GM23338 (cell line): ENCODE results near the gene MINDY3. TPM values are rescaled to one million over a fixed set of nuclear protein-coding genes. Genes with fewer than 3 reads are reported as not detected.
A peak's percentile ranks its signal among the peaks of the same experiment; 100 is the strongest.

ENCODE experiments used
- ATAC-seq: fragments of 200-7000 bp; cut with Tn5 transposase; 3 replicates; pipeline ENCODE4 v1.9.1; 2020
- DNase-seq: peaks from one replicate; pipeline ENCODE4 v3.0.0-alpha.2; 2015; ENCODE audit warnings: low spot score
- H2AFZ ChIP-seq: fragments of 200-600 bp; sonication (generic); 2 replicates; pipeline ENCODE4 v1.8.0; 2016; ENCODE audit warnings: antibody characterized with exemption, mild to moderate bottlenecking, moderate library complexity
- H3F3A ChIP-seq: fragments of 200-600 bp; sonication (generic); replicated peaks from 2 replicates; pipeline ENCODE4 v1.8.0; 2017; ENCODE audit warnings: antibody characterized with exemption, mixed run types, low read depth
- H3K27ac ChIP-seq: fragments of 200-600 bp; sonication (generic); 2 replicates; pipeline ENCODE4 v1.6.1; 2016; ENCODE audit warnings: low read depth
- H3K27me3 ChIP-seq: fragments of 200-600 bp; sonication (generic); 2 replicates; pipeline ENCODE4 v1.8.0; 2016; ENCODE audit warnings: mild to moderate bottlenecking, mixed run types, moderate library complexity; ENCODE audit not compliant: insufficient read depth
- H3K36me3 ChIP-seq: fragments of 200-600 bp; sonication (generic); 2 replicates; pipeline ENCODE4 v1.8.0; 2016; ENCODE audit warnings: mild to moderate bottlenecking; ENCODE audit not compliant: insufficient read depth
- H3K4me1 ChIP-seq: fragments of 200-600 bp; sonication (generic); 2 replicates; pipeline ENCODE4 v1.8.0; 2016; ENCODE audit warnings: mild to moderate bottlenecking, moderate library complexity; ENCODE audit not compliant: insufficient read depth
- H3K4me2 ChIP-seq: fragments of 200-600 bp; sonication (generic); 2 replicates; pipeline ENCODE4 v1.7.1; 2017; ENCODE audit warnings: mixed run types
- H3K4me3 ChIP-seq: fragments of 200-600 bp; sonication (generic); 2 replicates; pipeline ENCODE4 v1.6.1; 2016; ENCODE audit warnings: mixed run types
- H3K79me2 ChIP-seq: fragments of 200-600 bp; sonication (generic); replicated peaks from 2 replicates; pipeline ENCODE4 v1.8.0; 2017; ENCODE audit warnings: mild to moderate bottlenecking; ENCODE audit not compliant: insufficient read depth
- H3K9me2 ChIP-seq: fragments of 200-600 bp; sonication (generic); 2 replicates; pipeline ENCODE4 v1.8.0; 2017; ENCODE audit not compliant: insufficient read depth
- H4K20me1 ChIP-seq: fragments of 200-600 bp; sonication (generic); replicated peaks from 2 replicates; pipeline ENCODE4 v1.8.0; 2017; ENCODE audit warnings: mild to moderate bottlenecking; ENCODE audit not compliant: insufficient read depth
- H3K27ac Mint-ChIP-seq: 2 replicates; pipeline ENCODE4 v1.8.0; 2020; ENCODE audit warnings: inconsistent platforms, mild to moderate bottlenecking, moderate library complexity, mixed read lengths
- H3K27me3 Mint-ChIP-seq: 3 replicates; pipeline ENCODE4 v1.8.0; 2022; ENCODE audit warnings: low read depth, mild to moderate bottlenecking, moderate library complexity, mixed read lengths, inconsistent platforms; ENCODE audit not compliant: insufficient read depth, poor library complexity
- H3K36me3 Mint-ChIP-seq: 3 replicates; pipeline ENCODE4 v1.8.0; 2021; ENCODE audit warnings: low read depth, mild to moderate bottlenecking, inconsistent platforms, moderate library complexity, mixed read lengths
- H3K4me1 Mint-ChIP-seq: 3 replicates; pipeline ENCODE4 v1.8.0; 2020; ENCODE audit warnings: mild to moderate bottlenecking, inconsistent platforms, mixed read lengths
- H3K4me3 Mint-ChIP-seq: 3 replicates; pipeline ENCODE4 v1.8.0; 2021; ENCODE audit warnings: moderate library complexity, mild to moderate bottlenecking, inconsistent platforms, mixed read lengths
- H3K9me3 Mint-ChIP-seq: 3 replicates; pipeline ENCODE4 v1.8.0; 2020; ENCODE audit warnings: moderate library complexity, mild to moderate bottlenecking, inconsistent platforms, mixed read lengths
- EZH2 ChIP-seq: fragments of 200-600 bp; sonication (generic); IDR thresholded peaks from one replicate; pipeline ENCODE4 v1.8.0; 2017; ENCODE audit warnings: antibody characterized with exemption, mild to moderate bottlenecking, low read depth; ENCODE audit not compliant: unreplicated experiment
- POLR2AphosphoS5 ChIP-seq: IDR thresholded peaks from 2 replicates; pipeline ENCODE4 v1.6.1; 2016; ENCODE audit warnings: antibody characterized with exemption, low read depth
- STAT1 ChIP-seq: IDR thresholded peaks from one replicate; pipeline ENCODE4 v1.6.1; 2016; ENCODE audit warnings: antibody characterized with exemption; ENCODE audit not compliant: unreplicated experiment
- ZNF114 ChIP-seq: fragments of 250-450 bp; sonication (Bioruptor Pico); IDR thresholded peaks from 2 replicates; pipeline ENCODE4 v1.5.0; 2020; ENCODE audit warnings: mild to moderate bottlenecking, moderate library complexity
- ZNF331 ChIP-seq: fragments of 250-450 bp; sonication (Bioruptor Pico); IDR thresholded peaks from 2 replicates; pipeline ENCODE4 v1.5.0; 2020; ENCODE audit warnings: low read depth, mild to moderate bottlenecking, moderate library complexity
- polyA plus RNA-seq: library from polyadenylated mRNA; unstranded; fragments of >200 nt; fragmentation: Nextera tagmentation; extraction: Ambion mirVana; gene quantifications from 2 replicates; pipeline ENCODE4 v1.2.1, GENCODE V29; 2016
- total RNA-seq: library from RNA; depleted of rRNA; stranded (reverse); fragments of >200 nt; shearing (Covaris generic); gene quantifications from 2 replicates; pipeline ENCODE4 v1.2.3, GENCODE V29; 2014
- TF ChIP-seq, protein P1 (sequence below): fragments of 250-450 bp; sonication (Bioruptor Pico); IDR thresholded peaks from 2 replicates; pipeline ENCODE4 v1.5.0; 2020; ENCODE audit warnings: mild to moderate bottlenecking, moderate library complexity

The MINDY3 gene
- total and polyA plus RNA-seq, 2 experiments from 2014 or later = 10.2 to 13.6 TPM

DNA sequence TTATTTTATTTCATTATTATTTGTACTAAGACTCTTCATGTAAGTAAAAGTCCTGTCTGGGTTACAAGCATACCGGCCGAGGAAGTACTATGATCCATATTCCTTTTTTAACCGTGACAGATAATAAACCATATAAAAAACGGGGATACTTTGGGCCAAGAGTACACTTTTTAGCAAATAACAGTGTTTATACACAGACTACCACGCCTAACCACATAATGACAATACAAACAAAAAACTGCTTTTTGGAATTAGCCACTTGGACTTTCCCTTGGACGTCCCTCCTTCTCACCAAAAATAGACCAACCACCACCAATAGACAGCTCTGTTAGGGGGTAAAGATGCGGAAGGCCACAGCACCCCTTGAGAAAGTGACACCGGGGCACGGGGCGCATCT lies 800 bp downstream of the MINDY3 start:
- Histone ChIP-seq H3K27me3 (peaks cover 28% of the 10 kb centered on the region), H3K9me2 (peaks cover 19% of the 10 kb centered on the region), H3K4me1 (peaks cover 3% of the 10 kb centered on the region; the same call in 1 of the 2 replicates), H3K4me2 (peak overlapping the region; percentile 90), H3F3A (no peaks in the 10 kb centered on the region), H3K4me3 (peak overlapping the region; percentile 89), H3K27ac (no peak overlapping the region), H2AFZ (peak overlapping the region; percentile 98), H3K36me3 (no peaks in the 10 kb centered on the region), H3K79me2 (peaks cover 27% of the 10 kb centered on the region), H4K20me1 (0 out of 2 replicates have a peak, but pooled peaks cover 6% of the 10 kb centered on the region)
- Mint-ChIP-seq H3K27ac (peak overlapping the region; percentile 5; the same call in 1 of the 2 replicates), H3K4me3 (peak overlapping the region; percentile 99), H3K4me1 (peaks cover 7% of the 10 kb centered on the region; the same call in 2 of the 3 replicates), H3K27me3 (peaks cover 13% of the 10 kb centered on the region), H3K9me3 (peaks cover 5% of the 10 kb centered on the region; the same call in 2 of the 3 replicates), H3K36me3 (no peaks in the 10 kb centered on the region; the same call in 2 of the 3 replicates)
- DNase-seq (no peak), ATAC-seq (no peak)
- TF ChIP-seq, protein P1, sequence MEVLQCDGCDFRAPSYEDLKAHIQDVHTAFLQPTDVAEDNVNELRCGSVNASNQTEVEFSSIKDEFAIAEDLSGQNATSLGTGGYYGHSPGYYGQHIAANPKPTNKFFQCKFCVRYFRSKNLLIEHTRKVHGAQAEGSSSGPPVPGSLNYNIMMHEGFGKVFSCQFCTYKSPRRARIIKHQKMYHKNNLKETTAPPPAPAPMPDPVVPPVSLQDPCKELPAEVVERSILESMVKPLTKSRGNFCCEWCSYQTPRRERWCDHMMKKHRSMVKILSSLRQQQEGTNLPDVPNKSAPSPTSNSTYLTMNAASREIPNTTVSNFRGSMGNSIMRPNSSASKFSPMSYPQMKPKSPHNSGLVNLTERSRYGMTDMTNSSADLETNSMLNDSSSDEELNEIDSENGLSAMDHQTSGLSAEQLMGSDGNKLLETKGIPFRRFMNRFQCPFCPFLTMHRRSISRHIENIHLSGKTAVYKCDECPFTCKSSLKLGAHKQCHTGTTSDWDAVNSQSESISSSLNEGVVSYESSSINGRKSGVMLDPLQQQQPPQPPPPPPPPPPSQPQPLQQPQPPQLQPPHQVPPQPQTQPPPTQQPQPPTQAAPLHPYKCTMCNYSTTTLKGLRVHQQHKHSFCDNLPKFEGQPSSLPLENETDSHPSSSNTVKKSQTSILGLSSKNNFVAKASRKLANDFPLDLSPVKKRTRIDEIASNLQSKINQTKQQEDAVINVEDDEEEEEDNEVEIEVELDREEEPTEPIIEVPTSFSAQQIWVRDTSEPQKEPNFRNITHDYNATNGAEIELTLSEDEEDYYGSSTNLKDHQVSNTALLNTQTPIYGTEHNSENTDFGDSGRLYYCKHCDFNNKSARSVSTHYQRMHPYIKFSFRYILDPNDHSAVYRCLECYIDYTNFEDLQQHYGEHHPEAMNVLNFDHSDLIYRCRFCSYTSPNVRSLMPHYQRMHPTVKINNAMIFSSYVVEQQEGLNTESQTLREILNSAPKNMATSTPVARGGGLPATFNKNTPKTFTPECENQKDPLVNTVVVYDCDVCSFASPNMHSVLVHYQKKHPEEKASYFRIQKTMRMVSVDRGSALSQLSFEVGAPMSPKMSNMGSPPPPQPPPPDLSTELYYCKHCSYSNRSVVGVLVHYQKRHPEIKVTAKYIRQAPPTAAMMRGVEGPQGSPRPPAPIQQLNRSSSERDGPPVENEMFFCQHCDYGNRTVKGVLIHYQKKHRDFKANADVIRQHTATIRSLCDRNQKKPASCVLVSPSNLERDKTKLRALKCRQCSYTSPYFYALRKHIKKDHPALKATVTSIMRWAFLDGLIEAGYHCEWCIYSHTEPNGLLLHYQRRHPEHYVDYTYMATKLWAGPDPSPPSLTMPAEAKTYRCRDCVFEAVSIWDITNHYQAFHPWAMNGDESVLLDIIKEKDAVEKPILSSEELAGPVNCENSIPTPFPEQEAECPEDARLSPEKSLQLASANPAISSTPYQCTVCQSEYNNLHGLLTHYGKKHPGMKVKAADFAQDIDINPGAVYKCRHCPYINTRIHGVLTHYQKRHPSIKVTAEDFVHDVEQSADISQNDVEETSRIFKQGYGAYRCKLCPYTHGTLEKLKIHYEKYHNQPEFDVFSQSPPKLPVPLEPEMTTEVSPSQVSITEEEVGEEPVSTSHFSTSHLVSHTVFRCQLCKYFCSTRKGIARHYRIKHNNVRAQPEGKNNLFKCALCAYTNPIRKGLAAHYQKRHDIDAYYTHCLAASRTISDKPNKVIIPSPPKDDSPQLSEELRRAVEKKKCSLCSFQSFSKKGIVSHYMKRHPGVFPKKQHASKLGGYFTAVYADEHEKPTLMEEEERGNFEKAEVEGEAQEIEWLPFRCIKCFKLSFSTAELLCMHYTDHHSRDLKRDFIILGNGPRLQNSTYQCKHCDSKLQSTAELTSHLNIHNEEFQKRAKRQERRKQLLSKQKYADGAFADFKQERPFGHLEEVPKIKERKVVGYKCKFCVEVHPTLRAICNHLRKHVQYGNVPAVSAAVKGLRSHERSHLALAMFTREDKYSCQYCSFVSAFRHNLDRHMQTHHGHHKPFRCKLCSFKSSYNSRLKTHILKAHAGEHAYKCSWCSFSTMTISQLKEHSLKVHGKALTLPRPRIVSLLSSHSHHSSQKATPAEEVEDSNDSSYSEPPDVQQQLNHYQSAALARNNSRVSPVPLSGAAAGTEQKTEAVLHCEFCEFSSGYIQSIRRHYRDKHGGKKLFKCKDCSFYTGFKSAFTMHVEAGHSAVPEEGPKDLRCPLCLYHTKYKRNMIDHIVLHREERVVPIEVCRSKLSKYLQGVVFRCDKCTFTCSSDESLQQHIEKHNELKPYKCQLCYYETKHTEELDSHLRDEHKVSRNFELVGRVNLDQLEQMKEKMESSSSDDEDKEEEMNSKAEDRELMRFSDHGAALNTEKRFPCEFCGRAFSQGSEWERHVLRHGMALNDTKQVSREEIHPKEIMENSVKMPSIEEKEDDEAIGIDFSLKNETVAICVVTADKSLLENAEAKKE (CRISPR knock-in tag) = no peak
- no peak for TF ChIP-seq ZNF114
- TF ChIP-seq ZNF331 (CRISPR knock-in tag) = no peak

DNA sequence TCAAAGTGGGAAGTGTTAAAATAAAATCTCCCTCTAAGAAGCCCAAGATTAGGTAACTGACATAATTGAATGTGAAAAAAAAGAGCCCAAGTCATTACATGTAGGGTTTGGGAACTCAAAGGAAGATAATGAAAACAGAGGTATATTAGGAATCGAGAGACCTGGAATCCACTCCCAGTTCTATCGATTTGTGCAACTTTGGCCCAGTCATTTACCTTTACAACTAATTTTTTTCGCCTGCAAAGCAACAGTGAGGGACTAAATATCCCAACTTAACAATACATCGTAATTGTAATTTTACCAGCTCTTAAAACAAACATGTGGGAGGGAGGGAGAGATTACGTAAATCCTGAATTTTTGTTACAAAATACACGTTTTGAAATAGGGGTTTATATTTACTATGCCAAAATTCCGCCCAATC lies 1.4 kb downstream of the MINDY3 start:
- H3K27me3 Mint-ChIP-seq = peaks cover 8% of the 10 kb centered on the region
- H3K27ac Mint-ChIP-seq = no peak overlapping the region
- Histone ChIP-seq H3K79me2 (peaks cover 27% of the 10 kb centered on the region), H3K4me2 (peak overlapping the region; percentile 90), H3K27ac (no peak overlapping the region), H3K36me3 (no peaks in the 10 kb centered on the region), H4K20me1 (0 out of 2 replicates have a peak, but pooled peaks cover 6% of the 10 kb centered on the region), H3K9me2 (peaks cover 19% of the 10 kb centered on the region), H3K4me1 (peaks cover 3% of the 10 kb centered on the region; the same call in 1 of the 2 replicates), H2AFZ (no peak overlapping the region), H3F3A (no peaks in the 10 kb centered on the region), H3K27me3 (peaks cover 22% of the 10 kb centered on the region), H3K4me3 (peak overlapping the region; percentile 89)
- no peak for DNase-seq
- H3K4me3 Mint-ChIP-seq = peak overlapping the region; percentile 55
- ATAC-seq = no peak
- peaks cover 7% of the 10 kb centered on the region; the same call in 2 of the 3 replicates for H3K4me1 Mint-ChIP-seq
- H3K36me3 Mint-ChIP-seq = no peaks in the 10 kb centered on the region; the same call in 2 of the 3 replicates
- H3K9me3 Mint-ChIP-seq = peaks cover 5% of the 10 kb centered on the region; the same call in 2 of the 3 replicates
- no peak for TF ChIP-seq ZNF331 (CRISPR knock-in tag)
- TF ChIP-seq STAT1 = no peak
- TF ChIP-seq, protein P1 (CRISPR knock-in tag) = no peak
- no peak for TF ChIP-seq POLR2AphosphoS5
- no peak for TF ChIP-seq EZH2
